ENCODE results near the gene RIMKLB.
"Not testable (repeated sequence)": the region's sequence is repeated elsewhere in the genome, so short reads cannot be mapped to it uniquely, and the experiment has no call there.

Gene RIMKLB

GRCh38 chr12:8819666-8819980, 121.8 kb downstream of the RIMKLB start:
- H3K4me3 ChIP-seq (IDR thresholded peaks at IDR 0.05; ENCODE audit: insufficient read depth, low read depth, low read length): no peak overlapping the region
- no peaks in the 10 kb centered on the region for H3K79me2 ChIP-seq (ENCODE audit: insufficient read depth, low read depth)
- H2AFZ ChIP-seq (ENCODE audit: low read depth): no peak overlapping the region
- H3K4me2 ChIP-seq: no peak overlapping the region
- H4K20me1 ChIP-seq (ENCODE audit: insufficient read depth): no peaks in the 10 kb centered on the region
- no peak overlapping the region for H3K9ac ChIP-seq
- no peak overlapping the region for H3K27ac ChIP-seq
- no peak for TF ChIP-seq CTCF (conservative IDR thresholded peaks at IDR 0.05; ENCODE audit: low read depth, low read length)
- no peaks in the 10 kb centered on the region for H3K4me1 ChIP-seq (ENCODE audit: low read depth, poor library complexity, severe bottlenecking)
- H3K27me3 ChIP-seq (ENCODE audit: insufficient read depth, low read depth): no peaks in the 10 kb centered on the region
- H3K36me3 ChIP-seq (ENCODE audit: insufficient read depth): no peaks in the 10 kb centered on the region

GRCh38 chr12:8820676-8821407, 123.1 kb downstream of the RIMKLB start:
- H3K27ac ChIP-seq; H4K20me1 ChIP-seq (ENCODE audit: insufficient read depth); H3K27me3 ChIP-seq (ENCODE audit: insufficient read depth, low read depth); H3K4me1 ChIP-seq (ENCODE audit: low read depth, poor library complexity, severe bottlenecking); H3K36me3 ChIP-seq (ENCODE audit: insufficient read depth); H3K4me3 ChIP-seq (IDR thresholded peaks at IDR 0.05; ENCODE audit: insufficient read depth, low read depth, low read length); H2AFZ ChIP-seq (ENCODE audit: low read depth); H3K79me2 ChIP-seq (ENCODE audit: insufficient read depth, low read depth); H3K4me2 ChIP-seq; H3K9ac ChIP-seq: not testable (repeated sequence)

- Histone ChIP-seq H3K4me1 (ENCODE audit: low read depth, poor library complexity, severe bottlenecking) (no peaks in the 10 kb centered on the region), H3K9ac (no peak overlapping the region), H3K36me3 (ENCODE audit: insufficient read depth) (no peaks in the 10 kb centered on the region)
Observed at GRCh38 chr12:8821591-8821990, 123.8 kb downstream of the RIMKLB start.

GRCh38 chr12:8822298-8822697, 124.5 kb downstream of the RIMKLB start, which contains the start of gene A2ML1:
Gene A2ML1, plus strand, starts transcription at chr12:8822621. Its CDS starts 31 bp downstream, at chr12:8822652.
- no peaks in the 10 kb centered on the region for H3K27me3 ChIP-seq (ENCODE audit: insufficient read depth, low read depth)
- no peaks in the 10 kb centered on the region for H3K4me1 ChIP-seq (ENCODE audit: low read depth, poor library complexity, severe bottlenecking)
- H3K79me2 ChIP-seq (ENCODE audit: insufficient read depth, low read depth): no peaks in the 10 kb centered on the region
- H4K20me1 ChIP-seq (ENCODE audit: insufficient read depth): no peaks in the 10 kb centered on the region
- no peak within 1 kb of the TSS for H3K4me2 ChIP-seq
- no peak within 1 kb of the TSS for H3K27ac ChIP-seq
- H3K36me3 ChIP-seq (ENCODE audit: insufficient read depth): no peaks in the 10 kb centered on the region
- no peak within 1 kb of the TSS for H2AFZ ChIP-seq (ENCODE audit: low read depth)
- no peak within 1 kb of the TSS for H3K4me3 ChIP-seq (IDR thresholded peaks at IDR 0.05; ENCODE audit: insufficient read depth, low read depth, low read length)
- no peak for TF ChIP-seq CTCF (conservative IDR thresholded peaks at IDR 0.05; ENCODE audit: low read depth, low read length)
- H3K9ac ChIP-seq: no peak within 1 kb of the TSS

More at GRCh38 chr12:8821591-8821990, 123.8 kb downstream of the RIMKLB start:
- Histone ChIP-seq H3K27me3 (ENCODE audit: insufficient read depth, low read depth) (no peaks in the 10 kb centered on the region), H3K4me2 (no peak overlapping the region), H2AFZ (ENCODE audit: low read depth) (no peak overlapping the region), H4K20me1 (ENCODE audit: insufficient read depth) (no peaks in the 10 kb centered on the region), H3K4me3 (IDR thresholded peaks at IDR 0.05; ENCODE audit: insufficient read depth, low read depth, low read length) (no peak overlapping the region), H3K27ac (no peak overlapping the region), H3K79me2 (ENCODE audit: insufficient read depth, low read depth) (no peaks in the 10 kb centered on the region)
- no peak for TF ChIP-seq CTCF (conservative IDR thresholded peaks at IDR 0.05; ENCODE audit: low read depth, low read length)

GRCh38 chr12:8823565-8824300, 125.9 kb downstream of the RIMKLB start:
- H2AFZ ChIP-seq (ENCODE audit: low read depth): no peak overlapping the region
- H3K79me2 ChIP-seq (ENCODE audit: insufficient read depth, low read depth): no peaks in the 10 kb centered on the region
- no peaks in the 10 kb centered on the region for H4K20me1 ChIP-seq (ENCODE audit: insufficient read depth)
- no peak overlapping the region for H3K27ac ChIP-seq
- no peak overlapping the region for H3K4me2 ChIP-seq
- H3K27me3 ChIP-seq (ENCODE audit: insufficient read depth, low read depth): no peaks in the 10 kb centered on the region
- no peak overlapping the region for H3K4me3 ChIP-seq (IDR thresholded peaks at IDR 0.05; ENCODE audit: insufficient read depth, low read depth, low read length)
- H3K4me1 ChIP-seq (ENCODE audit: low read depth, poor library complexity, severe bottlenecking): no peaks in the 10 kb centered on the region
- peak; percentile 28 for TF ChIP-seq CTCF (conservative IDR thresholded peaks at IDR 0.05; ENCODE audit: low read depth, low read length)
- H3K36me3 ChIP-seq (ENCODE audit: insufficient read depth): no peaks in the 10 kb centered on the region
- no peak overlapping the region for H3K9ac ChIP-seq
